A673 (cell line): ENCODE data around the gene EML6.

Experiments used
- CTCF ChIP-seq: fragments of 300-800, 200-600 bp; sonication (generic); conservative IDR thresholded peaks from 2 replicates; pipeline ENCODE4 v1.5.1; 2017; ENCODE audit warnings: low read depth, mild to moderate bottlenecking, antibody characterized with exemption, low read length, moderate library complexity, mixed read lengths
- EZH2 ChIP-seq: fragments of 200-600 bp; sonication (generic); IDR thresholded peaks from 2 replicates; pipeline ENCODE4 v1.6.1; 2017; ENCODE audit warnings: borderline replicate concordance, low read depth, mild to moderate bottlenecking, mixed read lengths, antibody characterized with exemption, low read length; ENCODE audit not compliant: poor library complexity, severe bottlenecking

DNA sequence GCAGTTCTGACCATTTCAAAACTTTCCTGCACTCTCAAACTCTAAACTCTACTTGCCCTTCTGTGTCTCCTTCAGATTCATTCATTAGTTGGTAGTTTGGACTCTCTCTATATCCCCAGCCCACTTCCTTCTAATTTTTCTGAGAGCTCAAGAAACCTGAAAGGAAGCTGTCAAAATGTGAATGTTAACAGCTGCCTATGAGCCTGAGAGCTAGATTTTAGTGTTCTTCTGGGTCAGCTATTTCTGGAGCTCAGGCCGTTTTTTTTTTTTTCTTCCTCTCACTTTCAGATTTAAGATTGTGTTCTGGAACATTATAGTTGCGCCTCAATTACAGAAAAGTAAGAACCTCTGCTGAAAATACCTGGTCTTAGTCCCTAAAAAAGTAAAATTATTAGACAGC is 253.7 kb downstream of the EML6 start:
- TF ChIP-seq CTCF = no peak
- TF ChIP-seq EZH2 = no peak
